ENCODE results near the gene PLSCR1. TPM values are rescaled to one million over a fixed set of nuclear protein-coding genes. Genes with fewer than 3 reads are reported as not detected.

PLSCR1 gene
- total RNA-seq, 4 donors from 2014 or later = 40.7 to 221 (median 58.2) TPM

DNA sequence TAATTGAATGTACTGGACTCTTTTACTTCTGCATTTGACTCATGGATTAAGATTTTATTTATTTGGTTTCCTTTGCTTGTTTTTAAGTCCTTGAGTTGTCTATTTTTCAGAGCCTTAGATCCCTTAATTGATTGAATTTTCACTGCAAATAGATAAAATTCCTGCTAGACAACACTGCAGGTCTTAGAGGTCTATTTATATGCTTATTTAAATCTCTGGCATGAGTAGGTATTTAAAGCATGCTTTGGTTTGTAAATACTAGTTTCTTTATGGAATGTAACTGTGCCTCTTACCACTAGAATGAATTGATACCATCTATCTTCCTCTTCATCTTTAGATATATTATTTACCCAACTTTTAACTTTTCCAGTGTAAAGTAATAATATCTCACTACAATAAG is 40.7 kb upstream of the PLSCR1 start:
- Histone ChIP-seq H3K27me3 (no peaks in the 10 kb centered on the region), H3K36me3 (no peaks in the 10 kb centered on the region), H3K4me1 (no peaks in the 10 kb centered on the region), H3K9me3 (no peaks in the 10 kb centered on the region), H3K27ac (replicated peaks in 1 of 4) (no peak overlapping the region), H3K4me3 (no peak overlapping the region)
- TF ChIP-seq EP300 (IDR thresholded peaks at IDR 0.05) (no peak), POLR2AphosphoS5 (IDR thresholded peaks at IDR 0.05) (no peak), POLR2A (IDR thresholded peaks at IDR 0.05; ENCODE audit: low read depth) (no peak)
- TF ChIP-seq, protein P1, sequence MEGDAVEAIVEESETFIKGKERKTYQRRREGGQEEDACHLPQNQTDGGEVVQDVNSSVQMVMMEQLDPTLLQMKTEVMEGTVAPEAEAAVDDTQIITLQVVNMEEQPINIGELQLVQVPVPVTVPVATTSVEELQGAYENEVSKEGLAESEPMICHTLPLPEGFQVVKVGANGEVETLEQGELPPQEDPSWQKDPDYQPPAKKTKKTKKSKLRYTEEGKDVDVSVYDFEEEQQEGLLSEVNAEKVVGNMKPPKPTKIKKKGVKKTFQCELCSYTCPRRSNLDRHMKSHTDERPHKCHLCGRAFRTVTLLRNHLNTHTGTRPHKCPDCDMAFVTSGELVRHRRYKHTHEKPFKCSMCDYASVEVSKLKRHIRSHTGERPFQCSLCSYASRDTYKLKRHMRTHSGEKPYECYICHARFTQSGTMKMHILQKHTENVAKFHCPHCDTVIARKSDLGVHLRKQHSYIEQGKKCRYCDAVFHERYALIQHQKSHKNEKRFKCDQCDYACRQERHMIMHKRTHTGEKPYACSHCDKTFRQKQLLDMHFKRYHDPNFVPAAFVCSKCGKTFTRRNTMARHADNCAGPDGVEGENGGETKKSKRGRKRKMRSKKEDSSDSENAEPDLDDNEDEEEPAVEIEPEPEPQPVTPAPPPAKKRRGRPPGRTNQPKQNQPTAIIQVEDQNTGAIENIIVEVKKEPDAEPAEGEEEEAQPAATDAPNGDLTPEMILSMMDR (IDR thresholded peaks at IDR 0.05) = no peak
- DNase-seq (ENCODE audit: extremely low spot score) = no peak
- intact Hi-C loops (cut with DNase I) = loop anchor here (10.0 kb wide), 1 partner anchor 370 kb away; no protein-coding TSS in a partner anchor

DNA sequence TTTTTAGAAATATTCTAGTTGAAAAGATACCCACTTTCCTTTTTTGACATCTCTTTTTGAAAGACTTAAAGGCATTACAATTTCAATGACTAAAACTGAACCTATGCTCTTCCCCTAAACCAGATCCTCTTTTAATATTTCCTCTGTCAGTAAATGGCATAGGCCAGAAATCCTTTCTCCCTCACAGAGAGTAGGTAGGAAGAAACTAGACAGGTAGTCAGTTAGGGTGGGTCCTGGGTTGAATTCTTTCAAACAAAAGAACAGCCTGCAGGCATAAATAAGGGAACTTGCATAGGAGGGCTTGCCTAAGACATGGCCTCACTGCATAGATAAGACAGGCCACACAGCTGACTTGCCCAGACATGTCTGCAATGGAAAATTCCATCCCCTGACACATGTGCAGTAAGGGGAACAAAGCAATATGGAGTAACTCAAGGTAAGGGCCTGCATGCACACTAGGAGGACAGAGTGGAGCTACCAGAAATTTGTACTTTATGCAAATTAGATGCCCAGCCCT is 37.6 kb upstream of the PLSCR1 start:
- Histone ChIP-seq H3K4me3 (no peak overlapping the region), H3K9me3 (no peaks in the 10 kb centered on the region), H3K36me3 (no peaks in the 10 kb centered on the region), H3K27ac (replicated peaks in 1 of 4) (no peak overlapping the region), H3K4me1 (no peaks in the 10 kb centered on the region), H3K27me3 (no peaks in the 10 kb centered on the region)
- no peak for TF ChIP-seq POLR2AphosphoS5 (IDR thresholded peaks at IDR 0.05)
- no peak for TF ChIP-seq EP300 (IDR thresholded peaks at IDR 0.05)
- TF ChIP-seq, protein P1 (IDR thresholded peaks at IDR 0.05) = no peak
- TF ChIP-seq POLR2A (IDR thresholded peaks at IDR 0.05; ENCODE audit: low read depth) = no peak
- DNase-seq (ENCODE audit: extremely low spot score) = no peak
- intact Hi-C loops (cut with DNase I) = loop anchor here (5.0 to 10.0 kb wide), 2 partner anchors 245 to 367 kb away; no protein-coding TSS in a partner anchor

DNA sequence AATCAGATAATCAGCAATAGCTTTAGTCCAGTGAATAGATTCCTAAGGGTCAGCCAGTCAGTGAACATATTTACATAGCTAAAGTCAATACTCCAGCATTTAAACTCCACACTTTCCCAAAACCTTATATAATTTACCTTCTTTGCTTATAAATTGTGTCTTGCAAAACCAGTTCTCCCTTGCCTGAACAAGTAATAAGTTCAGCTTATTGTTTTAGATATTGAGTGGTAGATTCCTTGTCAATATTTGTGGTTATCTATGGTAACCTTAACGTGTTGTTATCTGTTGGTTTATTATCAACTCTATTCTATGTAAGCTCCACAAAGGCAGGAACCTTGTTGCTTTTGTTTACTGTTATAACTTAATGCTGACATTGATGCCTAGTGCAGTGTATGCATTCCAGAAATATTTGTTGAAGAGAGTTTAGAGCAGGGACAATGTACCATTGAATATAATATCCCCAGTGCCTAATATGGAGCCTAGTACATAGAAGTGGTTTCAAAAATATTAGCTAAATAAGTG is 36.7 kb upstream of the PLSCR1 start:
- 59% methylated on average over 1 of the region's 1 CpG for WGBS
- intact Hi-C loops (cut with DNase I) = loop anchor here (5.0 to 10.0 kb wide), 2 partner anchors 244 to 366 kb away; no protein-coding TSS in a partner anchor
- no peaks in the 10 kb centered on the region for H3K4me1 ChIP-seq
- H3K27ac ChIP-seq (replicated peaks in 1 of 4) = no peak overlapping the region
- no peaks in the 10 kb centered on the region for H3K27me3 ChIP-seq
- H3K4me3 ChIP-seq = no peak overlapping the region
- no peaks in the 10 kb centered on the region for H3K9me3 ChIP-seq
- no peaks in the 10 kb centered on the region for H3K36me3 ChIP-seq
- no peak for TF ChIP-seq POLR2AphosphoS5 (IDR thresholded peaks at IDR 0.05)
- no peak for TF ChIP-seq EP300 (IDR thresholded peaks at IDR 0.05)
- no peak for TF ChIP-seq POLR2A (IDR thresholded peaks at IDR 0.05; ENCODE audit: low read depth)
- TF ChIP-seq, protein P1 (IDR thresholded peaks at IDR 0.05) = no peak
- no peak for DNase-seq (ENCODE audit: extremely low spot score)

DNA sequence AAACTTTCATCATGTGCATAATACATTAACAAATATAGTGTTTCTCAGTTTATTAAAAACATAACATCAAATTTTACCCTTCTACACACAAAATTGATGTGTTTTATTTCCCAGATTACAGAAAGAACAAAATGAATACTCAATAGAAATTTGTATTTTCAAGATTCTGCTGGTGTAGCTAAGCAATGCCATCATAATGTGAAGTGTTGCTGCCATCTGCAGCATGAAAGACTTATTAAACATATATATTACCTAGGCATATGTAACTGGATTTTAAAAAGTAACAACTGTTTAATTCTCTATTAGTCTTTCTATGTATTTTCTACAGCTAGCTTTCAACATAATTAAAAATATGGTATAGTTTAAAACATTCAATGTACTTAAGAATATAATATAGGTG is 33.3 kb upstream of the PLSCR1 start:
- H3K36me3 ChIP-seq = no peaks in the 10 kb centered on the region
- TF ChIP-seq, protein P1 (IDR thresholded peaks at IDR 0.05) = peak; percentile 39 to 47 (median 43)
- TF ChIP-seq EP300 (IDR thresholded peaks at IDR 0.05) = no peak
- intact Hi-C loops (cut with DNase I) = loop anchor here (10.0 kb wide), 1 partner anchor 513 kb away; no protein-coding TSS in a partner anchor
- no peak overlapping the region for H3K4me3 ChIP-seq
- no peaks in the 10 kb centered on the region for H3K27me3 ChIP-seq
- H3K9me3 ChIP-seq = no peaks in the 10 kb centered on the region
- H3K4me1 ChIP-seq = no peaks in the 10 kb centered on the region
- H3K27ac ChIP-seq (replicated peaks in 1 of 4) = no peak overlapping the region
- DNase-seq (ENCODE audit: extremely low spot score) = no peak

DNA sequence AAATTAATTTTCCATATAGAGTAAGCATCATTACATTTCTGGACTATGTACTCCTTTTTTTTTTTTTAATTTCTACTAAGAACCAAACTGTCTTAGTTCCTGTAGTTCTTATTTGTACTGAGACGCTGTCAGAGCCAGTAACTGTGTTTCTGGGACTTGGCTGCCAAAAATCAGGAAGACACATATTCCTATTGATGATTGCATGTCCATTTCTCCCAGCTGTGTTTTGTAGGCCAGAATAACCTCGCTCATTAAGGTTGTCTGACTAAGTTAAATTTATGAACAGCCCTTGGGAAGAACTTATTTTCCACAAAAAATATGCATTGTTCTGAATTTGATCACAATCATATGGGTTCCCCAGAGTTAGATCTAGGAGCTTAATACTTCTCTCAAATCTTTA is 31.2 kb upstream of the PLSCR1 start:
- Histone ChIP-seq H3K4me3 (no peak overlapping the region), H3K27me3 (no peaks in the 10 kb centered on the region), H3K4me1 (no peaks in the 10 kb centered on the region), H3K36me3 (no peaks in the 10 kb centered on the region), H3K9me3 (no peaks in the 10 kb centered on the region), H3K27ac (replicated peaks in 1 of 4) (no peak overlapping the region)
- 62% methylated on average over 2 of the region's 2 CpGs for WGBS
- TF ChIP-seq POLR2AphosphoS5 (IDR thresholded peaks at IDR 0.05) = no peak
- no peak for TF ChIP-seq POLR2A (IDR thresholded peaks at IDR 0.05; ENCODE audit: low read depth)
- no peak for TF ChIP-seq EP300 (IDR thresholded peaks at IDR 0.05)
- TF ChIP-seq, protein P1 (IDR thresholded peaks at IDR 0.05) = no peak
- DNase-seq (ENCODE audit: extremely low spot score) = no peak
- intact Hi-C loops (cut with DNase I) = loop anchor here (10.0 kb wide), 1 partner anchor 511 kb away; no protein-coding TSS in a partner anchor
